ENCODE measurements around the gene OR10A6.

Gene OR10A6

DNA sequence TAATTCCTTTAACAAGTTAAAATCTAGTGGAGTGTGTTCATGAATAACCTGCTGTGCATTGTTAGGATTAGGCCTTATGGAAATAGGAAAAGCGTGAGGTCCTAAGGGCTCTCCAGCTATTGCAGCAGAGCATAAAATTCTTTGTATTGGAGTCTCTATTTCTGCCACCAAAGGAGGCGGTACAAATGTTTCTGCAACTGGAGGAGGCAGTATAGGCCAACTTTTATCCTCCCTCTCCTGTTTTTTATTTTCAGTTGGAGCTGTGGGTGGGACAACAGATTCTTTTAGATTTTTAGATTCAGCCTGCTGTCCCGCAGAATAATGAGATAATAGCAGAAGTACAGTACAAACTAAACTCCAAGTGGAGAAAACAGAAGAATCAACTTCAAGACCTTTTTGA, 26.2 kb downstream of the OR10A6 start:
- no peak overlapping the region for H3K4me3 ChIP-seq (ENCODE audit: low read depth, low read length)
- H3K27me3 ChIP-seq (ENCODE audit: insufficient read depth, low read depth, severe bottlenecking) = no peaks in the 10 kb centered on the region
- no peaks in the 10 kb centered on the region for H3K36me3 ChIP-seq
- peaks cover 3% of the 10 kb centered on the region for H3K9me3 ChIP-seq (ENCODE audit: severe bottlenecking)
- DNase-seq = no peak
- no peak overlapping the region for H3K27ac ChIP-seq
- TF ChIP-seq, protein P1, sequence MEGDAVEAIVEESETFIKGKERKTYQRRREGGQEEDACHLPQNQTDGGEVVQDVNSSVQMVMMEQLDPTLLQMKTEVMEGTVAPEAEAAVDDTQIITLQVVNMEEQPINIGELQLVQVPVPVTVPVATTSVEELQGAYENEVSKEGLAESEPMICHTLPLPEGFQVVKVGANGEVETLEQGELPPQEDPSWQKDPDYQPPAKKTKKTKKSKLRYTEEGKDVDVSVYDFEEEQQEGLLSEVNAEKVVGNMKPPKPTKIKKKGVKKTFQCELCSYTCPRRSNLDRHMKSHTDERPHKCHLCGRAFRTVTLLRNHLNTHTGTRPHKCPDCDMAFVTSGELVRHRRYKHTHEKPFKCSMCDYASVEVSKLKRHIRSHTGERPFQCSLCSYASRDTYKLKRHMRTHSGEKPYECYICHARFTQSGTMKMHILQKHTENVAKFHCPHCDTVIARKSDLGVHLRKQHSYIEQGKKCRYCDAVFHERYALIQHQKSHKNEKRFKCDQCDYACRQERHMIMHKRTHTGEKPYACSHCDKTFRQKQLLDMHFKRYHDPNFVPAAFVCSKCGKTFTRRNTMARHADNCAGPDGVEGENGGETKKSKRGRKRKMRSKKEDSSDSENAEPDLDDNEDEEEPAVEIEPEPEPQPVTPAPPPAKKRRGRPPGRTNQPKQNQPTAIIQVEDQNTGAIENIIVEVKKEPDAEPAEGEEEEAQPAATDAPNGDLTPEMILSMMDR (IDR thresholded peaks at IDR 0.05; ENCODE audit: low read depth, low read length) = peak; percentile 24; the same call in 1 of the 2 replicates

GRCh38 chr11:7903940-7904339, 27.1 kb downstream of the OR10A6 start:
- H3K4me3 ChIP-seq (ENCODE audit: low read depth, low read length) = no peak overlapping the region
- TF ChIP-seq, protein P1 (IDR thresholded peaks at IDR 0.05; ENCODE audit: low read depth, low read length) = no peak
- no peaks in the 10 kb centered on the region for H3K36me3 ChIP-seq

DNA sequence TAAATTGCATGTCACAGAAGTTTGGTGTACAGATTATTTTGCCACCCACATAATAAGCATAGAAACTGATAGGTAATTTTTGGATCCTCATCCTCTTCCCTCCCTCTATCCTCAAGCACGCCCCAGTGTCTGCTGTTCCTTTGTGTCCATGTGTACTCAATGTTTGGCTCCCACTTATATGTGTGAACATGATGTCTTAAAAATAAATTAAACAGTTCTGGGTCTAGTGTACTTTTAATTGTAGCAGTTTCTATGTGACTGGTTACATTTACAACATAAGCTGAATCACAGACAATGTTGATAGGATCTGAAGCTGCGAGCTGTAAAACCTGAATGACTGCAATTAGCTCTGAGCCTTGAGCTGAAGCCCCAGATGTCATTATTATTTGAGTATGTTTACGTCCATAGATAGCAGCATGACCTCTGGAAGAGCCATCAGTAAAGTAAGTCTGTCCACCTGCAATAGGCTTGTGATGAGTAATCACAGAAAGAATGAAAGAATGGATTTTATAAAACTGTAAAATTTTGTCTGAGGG, 29.7 kb downstream of the OR10A6 start:
- no peaks in the 10 kb centered on the region for H3K36me3 ChIP-seq
- H3K27ac ChIP-seq = no peak overlapping the region
- no peak overlapping the region for H3K4me3 ChIP-seq (ENCODE audit: low read depth, low read length)
- no peak for DNase-seq
- no peaks in the 10 kb centered on the region for H3K27me3 ChIP-seq (ENCODE audit: insufficient read depth, low read depth, severe bottlenecking)
- H3K9me3 ChIP-seq (ENCODE audit: severe bottlenecking) = peaks cover 13% of the 10 kb centered on the region
- TF ChIP-seq, protein P1 (IDR thresholded peaks at IDR 0.05; ENCODE audit: low read depth, low read length) = no peak

More at GRCh38 chr11:7903940-7904339, 27.1 kb downstream of the OR10A6 start:
- no peak for DNase-seq
- H3K9me3 ChIP-seq (ENCODE audit: severe bottlenecking) = peaks cover 13% of the 10 kb centered on the region
- H3K27ac ChIP-seq = no peak overlapping the region
- no peaks in the 10 kb centered on the region for H3K27me3 ChIP-seq (ENCODE audit: insufficient read depth, low read depth, severe bottlenecking)

GRCh38 chr11:7900686-7901085, 30.4 kb downstream of the OR10A6 start:
- no peaks in the 10 kb centered on the region for H3K27me3 ChIP-seq (ENCODE audit: insufficient read depth, low read depth, severe bottlenecking)
- H3K27ac ChIP-seq = no peak overlapping the region
- no peak overlapping the region for H3K4me3 ChIP-seq (ENCODE audit: low read depth, low read length)
- peaks cover 13% of the 10 kb centered on the region for H3K9me3 ChIP-seq (ENCODE audit: severe bottlenecking)
- no peak for DNase-seq
- H3K36me3 ChIP-seq = no peaks in the 10 kb centered on the region
- TF ChIP-seq, protein P1 (IDR thresholded peaks at IDR 0.05; ENCODE audit: low read depth, low read length) = no peak

DNA sequence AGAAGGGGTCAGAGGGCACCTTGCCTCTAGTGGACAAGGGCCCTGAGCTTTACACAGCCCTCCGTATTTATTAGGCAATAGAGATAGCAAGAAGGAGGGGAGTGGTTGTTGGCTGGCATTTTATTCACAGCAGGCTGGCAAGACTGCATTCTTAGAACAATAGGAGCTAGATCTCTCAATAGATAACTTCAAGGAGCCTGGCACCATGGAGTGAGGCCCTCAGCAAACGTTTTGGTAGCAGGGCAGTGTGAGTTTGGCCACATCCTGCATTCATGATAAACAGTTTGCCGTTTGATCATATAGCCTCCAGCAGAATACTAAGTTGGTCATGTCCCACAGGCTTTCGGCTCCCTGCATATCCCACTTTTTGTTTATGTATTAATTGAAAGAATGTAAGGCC, 31.6 kb downstream of the OR10A6 start:
- peaks cover 13% of the 10 kb centered on the region for H3K9me3 ChIP-seq (ENCODE audit: severe bottlenecking)
- H3K27ac ChIP-seq = peak overlapping the region; percentile 49
- no peaks in the 10 kb centered on the region for H3K27me3 ChIP-seq (ENCODE audit: insufficient read depth, low read depth, severe bottlenecking)
- H3K4me3 ChIP-seq (ENCODE audit: low read depth, low read length) = no peak overlapping the region
- TF ChIP-seq, protein P1 (IDR thresholded peaks at IDR 0.05; ENCODE audit: low read depth, low read length) = no peak
- no peaks in the 10 kb centered on the region for H3K36me3 ChIP-seq
- no peak for DNase-seq

DNA sequence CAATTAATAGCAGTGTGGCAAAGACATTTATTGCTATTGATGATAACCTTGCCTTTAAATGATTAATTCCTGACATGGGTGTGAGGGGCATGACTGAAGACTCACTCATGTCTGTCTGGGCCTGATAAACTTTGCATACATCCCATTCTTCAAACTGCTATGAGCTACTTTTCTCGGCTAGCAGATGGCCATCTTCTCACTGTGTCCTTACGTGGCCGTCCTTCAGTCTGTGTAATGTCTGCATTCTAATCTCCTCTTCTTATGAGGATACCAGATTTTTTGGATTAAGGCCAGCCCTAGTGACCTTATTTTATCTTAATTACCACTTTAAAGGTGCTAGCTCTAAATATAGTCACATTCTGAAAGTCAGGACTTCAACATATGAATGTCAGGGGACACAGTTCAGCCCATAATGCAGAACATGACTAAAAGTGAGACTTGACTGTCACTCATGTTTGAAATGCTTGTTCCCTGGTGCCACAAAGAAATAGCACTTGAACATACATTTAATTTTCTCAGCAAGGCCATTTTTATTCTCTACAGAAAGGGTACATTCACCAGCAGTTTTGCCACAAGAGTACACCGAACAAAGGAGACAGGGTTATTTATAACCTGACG, 32.3 kb downstream of the OR10A6 start:
- Histone ChIP-seq H3K4me3 (ENCODE audit: low read depth, low read length) (no peak overlapping the region), H3K27me3 (ENCODE audit: insufficient read depth, low read depth, severe bottlenecking) (no peaks in the 10 kb centered on the region), H3K36me3 (no peaks in the 10 kb centered on the region), H3K9me3 (ENCODE audit: severe bottlenecking) (peaks cover 13% of the 10 kb centered on the region), H3K27ac (peak overlapping the region; percentile 49)
- TF ChIP-seq, protein P1 (IDR thresholded peaks at IDR 0.05; ENCODE audit: low read depth, low read length) = no peak
- DNase-seq = peak; percentile 71
